OCI-LY3 (cell line): ENCODE results near the gene EIPR1.

Source experiments
- H2AFZ ChIP-seq: fragments of 200-600, 300-600 bp; shearing (Covaris generic); 2 replicates; pipeline ENCODE4 v1.6.0; 2014; ENCODE audit warnings: antibody characterized with exemption, low read depth, low read length
- H3K27ac ChIP-seq: fragments of 200-600, 300-600 bp; sonication (generic); 2 replicates; pipeline ENCODE4 v1.5.1; 2014; ENCODE audit warnings: mild to moderate bottlenecking, low read length, moderate library complexity, mixed read lengths
- H3K27me3 ChIP-seq: fragments of 200-600, 300-600 bp; sonication (generic); 2 replicates; pipeline ENCODE4 v1.6.1; 2014; ENCODE audit warnings: low read depth, low read length, mixed read lengths
- H3K36me3 ChIP-seq: fragments of 200-600, 300-600 bp; sonication (generic); replicated peaks from 2 replicates; pipeline ENCODE3; 2014; ENCODE audit warnings: low read depth, low read length, mixed read lengths
- H3K4me1 ChIP-seq: fragments of 300-600, 200-600 bp; sonication (generic); 2 replicates; pipeline ENCODE4 v1.6.1; 2014; ENCODE audit warnings: low read length, mixed read lengths
- H3K4me2 ChIP-seq: fragments of 200-600, 300-600 bp; sonication (generic); 2 replicates; pipeline ENCODE4 v1.6.1; 2014; ENCODE audit warnings: low read length, mixed read lengths
- H3K4me3 ChIP-seq: fragments of 300-600, 200-600 bp; sonication (generic); 2 replicates; pipeline ENCODE4 v1.5.1; 2014; ENCODE audit warnings: antibody characterized with exemption, mild to moderate bottlenecking, low read length, moderate library complexity
- H3K79me2 ChIP-seq: fragments of 300-600, 200-600 bp; shearing (Covaris generic); 2 replicates; pipeline ENCODE4 v1.6.1; 2014; ENCODE audit warnings: mild to moderate bottlenecking, low read length, mixed read lengths
- H3K9ac ChIP-seq: fragments of 300-600, 200-600 bp; shearing (Covaris generic); 2 replicates; pipeline ENCODE4 v1.6.0; 2014; ENCODE audit warnings: mild to moderate bottlenecking, low read length, moderate library complexity
- H3K9me3 ChIP-seq: fragments of 200-600, 300-600 bp; shearing (Covaris generic); 2 replicates; pipeline ENCODE4 v1.6.1; 2014; ENCODE audit warnings: low read length, mixed read lengths; ENCODE audit not compliant: insufficient read depth
- H4K20me1 ChIP-seq: fragments of 200-600, 300-600 bp; sonication (generic); 2 replicates; pipeline ENCODE4 v1.6.1; 2016; ENCODE audit warnings: low read length, mixed read lengths; ENCODE audit not compliant: insufficient read depth
- EZH2phosphoT487 ChIP-seq: fragments of 200-600 bp; shearing (Covaris generic); IDR thresholded peaks from 2 replicates; pipeline ENCODE4 v1.6.1; 2018; ENCODE audit warnings: antibody characterized with exemption, mixed run types, low read depth
- TF ChIP-seq, protein P1 (sequence below): fragments of 200-600, 300-600 bp; sonication (generic); IDR thresholded peaks from 2 replicates; pipeline ENCODE4 v1.5.1; 2014; ENCODE audit warnings: antibody characterized with exemption, low read length, low read depth

Gene EIPR1

GRCh38 chr2:3198119-3198518 lies 179.5 kb downstream of the EIPR1 start:
- H3K4me2 ChIP-seq: no peak overlapping the region
- H3K4me3 ChIP-seq: no peak overlapping the region
- no peak overlapping the region for H3K9ac ChIP-seq

DNA sequence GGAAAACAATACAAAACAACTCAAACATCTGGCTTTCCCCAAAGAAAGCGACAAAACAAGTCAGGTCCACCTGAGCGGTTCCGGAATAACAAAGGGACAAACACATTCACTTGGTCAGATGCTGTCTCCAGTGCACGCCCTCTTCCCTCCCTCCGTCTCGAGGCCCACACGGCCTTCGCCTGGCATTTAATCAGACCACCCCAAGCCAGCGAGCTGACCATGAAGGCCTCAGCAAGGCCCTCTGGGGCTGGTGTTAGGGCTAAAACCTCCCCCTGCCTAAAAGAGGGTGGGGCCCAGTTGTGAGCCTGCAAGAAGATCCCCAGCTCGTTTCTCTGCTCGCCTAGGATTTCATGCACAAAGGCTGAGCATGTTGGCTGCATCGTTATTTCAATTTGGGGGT lies 180.3 kb downstream of the EIPR1 start:
- Histone ChIP-seq H3K4me2 (no peak overlapping the region), H3K36me3 (no peaks in the 10 kb centered on the region), H3K9me3 (no peaks in the 10 kb centered on the region), H2AFZ (no peak overlapping the region), H3K9ac (no peak overlapping the region), H3K4me1 (no peaks in the 10 kb centered on the region), H3K27ac (no peak overlapping the region), H3K4me3 (no peak overlapping the region), H3K27me3 (no peaks in the 10 kb centered on the region), H4K20me1 (0 out of 2 replicates have a peak, but pooled peaks cover 3% of the 10 kb centered on the region), H3K79me2 (no peaks in the 10 kb centered on the region)
- TF ChIP-seq, protein P1, sequence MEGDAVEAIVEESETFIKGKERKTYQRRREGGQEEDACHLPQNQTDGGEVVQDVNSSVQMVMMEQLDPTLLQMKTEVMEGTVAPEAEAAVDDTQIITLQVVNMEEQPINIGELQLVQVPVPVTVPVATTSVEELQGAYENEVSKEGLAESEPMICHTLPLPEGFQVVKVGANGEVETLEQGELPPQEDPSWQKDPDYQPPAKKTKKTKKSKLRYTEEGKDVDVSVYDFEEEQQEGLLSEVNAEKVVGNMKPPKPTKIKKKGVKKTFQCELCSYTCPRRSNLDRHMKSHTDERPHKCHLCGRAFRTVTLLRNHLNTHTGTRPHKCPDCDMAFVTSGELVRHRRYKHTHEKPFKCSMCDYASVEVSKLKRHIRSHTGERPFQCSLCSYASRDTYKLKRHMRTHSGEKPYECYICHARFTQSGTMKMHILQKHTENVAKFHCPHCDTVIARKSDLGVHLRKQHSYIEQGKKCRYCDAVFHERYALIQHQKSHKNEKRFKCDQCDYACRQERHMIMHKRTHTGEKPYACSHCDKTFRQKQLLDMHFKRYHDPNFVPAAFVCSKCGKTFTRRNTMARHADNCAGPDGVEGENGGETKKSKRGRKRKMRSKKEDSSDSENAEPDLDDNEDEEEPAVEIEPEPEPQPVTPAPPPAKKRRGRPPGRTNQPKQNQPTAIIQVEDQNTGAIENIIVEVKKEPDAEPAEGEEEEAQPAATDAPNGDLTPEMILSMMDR: no peak
- no peak for TF ChIP-seq EZH2phosphoT487

More at GRCh38 chr2:3198119-3198518, 179.5 kb downstream of the EIPR1 start:
- Histone ChIP-seq H3K27me3 (no peaks in the 10 kb centered on the region), H2AFZ (no peak overlapping the region), H3K9me3 (no peaks in the 10 kb centered on the region), H3K27ac (no peak overlapping the region), H3K36me3 (no peaks in the 10 kb centered on the region), H3K4me1 (no peaks in the 10 kb centered on the region), H4K20me1 (0 out of 2 replicates have a peak, but pooled peaks cover 3% of the 10 kb centered on the region), H3K79me2 (no peaks in the 10 kb centered on the region)
- TF ChIP-seq EZH2phosphoT487: no peak
- TF ChIP-seq, protein P1: peak; percentile 14; the same call in 1 of the 2 replicates

GRCh38 chr2:3196716-3197115 lies 180.9 kb downstream of the EIPR1 start:
- 0 out of 2 replicates have a peak, but pooled peaks cover 3% of the 10 kb centered on the region for H4K20me1 ChIP-seq
- H3K9ac ChIP-seq: no peak overlapping the region
- no peaks in the 10 kb centered on the region for H3K79me2 ChIP-seq
- no peak overlapping the region for H3K4me3 ChIP-seq
- no peak overlapping the region for H2AFZ ChIP-seq
- TF ChIP-seq EZH2phosphoT487: no peak
- TF ChIP-seq, protein P1: no peak
- no peak overlapping the region for H3K27ac ChIP-seq
- no peak overlapping the region for H3K4me2 ChIP-seq
- H3K36me3 ChIP-seq: peaks cover 2% of the 10 kb centered on the region
- H3K9me3 ChIP-seq: no peaks in the 10 kb centered on the region
- H3K27me3 ChIP-seq: no peaks in the 10 kb centered on the region
- no peaks in the 10 kb centered on the region for H3K4me1 ChIP-seq

GRCh38 chr2:3195641-3196476 lies 181.8 kb downstream of the EIPR1 start:
- H3K9ac ChIP-seq: no peak overlapping the region
- no peaks in the 10 kb centered on the region for H3K9me3 ChIP-seq
- peaks cover 3% of the 10 kb centered on the region for H3K36me3 ChIP-seq
- H3K27me3 ChIP-seq: no peaks in the 10 kb centered on the region
- no peaks in the 10 kb centered on the region for H3K79me2 ChIP-seq
- no peak overlapping the region for H3K4me3 ChIP-seq
- TF ChIP-seq EZH2phosphoT487: no peak
- TF ChIP-seq, protein P1: no peak
- no peak overlapping the region for H3K27ac ChIP-seq
- 0 out of 2 replicates have a peak, but pooled peaks cover 3% of the 10 kb centered on the region for H4K20me1 ChIP-seq
- H3K4me1 ChIP-seq: no peaks in the 10 kb centered on the region
- H3K4me2 ChIP-seq: no peak overlapping the region
- no peak overlapping the region for H2AFZ ChIP-seq
